GM19397 (cell line): Measurements from ENCODE around the gene NOX4.
"Not testable (repeated sequence)": the region's sequence is repeated elsewhere in the genome, so short reads cannot be mapped to it uniquely, and the experiment has no call there.

Experiments
- ATAC-seq: cut with Tn5 transposase; IDR thresholded peaks from one replicate; pipeline ENCODE4 v1.9.1; 2021; ENCODE audit warnings: mild to moderate bottlenecking, moderate library complexity; ENCODE audit not compliant: unreplicated experiment

NOX4 gene

GRCh38 chr11:89310607-89311006, 180.6 kb downstream of the NOX4 start:
- ATAC-seq: not testable (repeated sequence)

- ATAC-seq: not testable (repeated sequence)
Observed at GRCh38 chr11:89309321-89309985, 181.7 kb downstream of the NOX4 start.

GRCh38 chr11:89308272-89308671, 182.9 kb downstream of the NOX4 start:
- not testable (repeated sequence) for ATAC-seq

- ATAC-seq: not testable (repeated sequence)
Observed at GRCh38 chr11:89303029-89303428, 188.1 kb downstream of the NOX4 start.

DNA sequence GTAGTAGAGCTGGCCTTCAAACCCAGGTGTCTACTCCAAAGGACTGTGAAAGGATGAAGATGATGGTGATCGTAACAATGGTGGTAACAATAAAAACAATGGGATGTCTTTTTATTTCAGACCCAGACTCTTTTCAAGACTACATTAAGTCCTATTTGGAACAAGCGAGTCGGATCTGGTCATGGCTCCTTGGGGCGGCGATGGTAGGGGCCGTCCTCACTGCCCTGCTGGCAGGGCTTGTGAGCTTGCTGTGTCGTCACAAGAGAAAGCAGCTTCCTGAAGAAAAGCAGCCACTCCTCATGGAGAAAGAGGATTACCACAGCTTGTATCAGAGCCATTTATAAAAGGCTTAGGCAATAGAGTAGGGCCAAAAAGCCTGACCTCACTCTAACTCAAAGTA, 196.2 kb downstream of the NOX4 start:
- not testable (repeated sequence) for ATAC-seq

GRCh38 chr11:89293965-89294679, 197.1 kb downstream of the NOX4 start:
- no peak for ATAC-seq

- not testable (repeated sequence) for ATAC-seq
Observed at GRCh38 chr11:89288004-89288403, 203.2 kb downstream of the NOX4 start.

DNA sequence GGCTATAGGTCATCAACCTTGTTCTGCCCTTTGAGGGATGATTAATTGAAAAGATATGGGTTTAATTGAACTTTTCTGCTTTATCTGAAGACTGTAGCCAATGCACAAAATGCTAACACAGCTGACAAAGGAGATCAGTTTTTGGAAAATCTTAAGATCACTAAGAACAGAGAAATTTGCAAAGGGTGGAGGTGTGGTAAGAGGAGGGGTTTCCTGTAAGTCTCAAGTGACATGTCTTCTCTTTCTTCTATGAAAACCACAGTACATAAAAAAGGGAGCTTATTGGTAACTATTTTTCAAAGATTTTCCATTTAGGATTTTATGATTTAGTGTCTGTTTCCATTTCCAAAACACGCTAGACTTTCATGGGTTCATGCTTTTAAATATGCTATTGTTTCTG, 204.6 kb downstream of the NOX4 start:
- ATAC-seq: not testable (repeated sequence)

- not testable (repeated sequence) for ATAC-seq
Observed at GRCh38 chr11:89281032-89281677, 210.0 kb downstream of the NOX4 start.

DNA sequence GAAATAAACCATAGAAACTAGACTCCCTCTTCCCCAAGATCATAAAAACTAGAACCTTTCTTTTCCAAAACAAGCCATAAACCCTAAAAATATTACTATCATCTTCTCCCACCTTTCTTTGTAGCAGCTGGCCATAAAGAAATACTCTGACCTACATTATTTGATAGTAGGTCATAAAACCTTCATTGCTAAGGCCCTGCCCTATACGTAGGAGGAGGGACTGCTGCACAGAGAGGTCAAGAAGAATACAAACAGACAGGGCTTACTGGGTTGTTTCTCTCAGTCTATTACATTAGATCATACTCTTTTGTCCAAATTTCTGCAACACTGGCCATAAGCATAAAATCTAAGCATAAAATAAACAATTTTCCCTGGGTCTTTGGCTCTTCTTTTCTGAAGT, 212.0 kb downstream of the NOX4 start:
- ATAC-seq: no peak

GRCh38 chr11:89275966-89276365, 215.2 kb downstream of the NOX4 start:
- no peak for ATAC-seq
